A673 (cell line): ENCODE results near the gene TRAF3IP3. TPM values are rescaled to one million over a fixed set of nuclear protein-coding genes. Genes with fewer than 3 reads are reported as not detected.

Source experiments
- BruUV-seq: library from RNA; stranded (reverse); fragments of 400-500 nt; replicated peaks from 2 replicates; lab custom pipeline; 2021; lab: Mats Ljungman, UMichigan
- CTCF ChIA-PET: fragments of 300-600 bp; sonication (Branson Sonifier 250); formaldehyde crosslinking; loops from one replicate; lab custom pipeline; 2022; ENCODE audit warnings: antibody characterized with exemption; lab: Charles Lee
- POLR2A ChIA-PET: fragments of 300-600 bp; sonication (Branson Sonifier 250); formaldehyde crosslinking; loops from one replicate; lab custom pipeline; 2022; ENCODE audit warnings: antibody characterized with exemption; ENCODE audit not compliant: low non-redundant PET; lab: Charles Lee
- DNase-seq: peaks from one replicate; pipeline ENCODE4 v3.0.0-alpha.2; 2015; ENCODE audit warnings: low spot score
- H3K27ac ChIP-seq: fragments of 200-600 bp; sonication (generic); 2 replicates; pipeline ENCODE4 v1.5.1; 2016; ENCODE audit warnings: mixed run types, low read depth, mild to moderate bottlenecking, mixed read lengths, antibody characterized with exemption, low read length; ENCODE audit not compliant: poor library complexity, severe bottlenecking
- H3K27me3 ChIP-seq: fragments of 200-600 bp; sonication (generic); replicated peaks from 2 replicates; pipeline ENCODE4 v1.6.1; 2017; ENCODE audit warnings: mixed run types, low read depth, mild to moderate bottlenecking, mixed read lengths, antibody characterized with exemption, low read length; ENCODE audit not compliant: insufficient read depth, poor library complexity
- H3K36me3 ChIP-seq: fragments of 200-600 bp; sonication (generic); 2 replicates; pipeline ENCODE4 v1.6.1; 2016; ENCODE audit warnings: mixed run types, mild to moderate bottlenecking, mixed read lengths, antibody characterized with exemption, low read length; ENCODE audit not compliant: insufficient read depth, poor library complexity, severe bottlenecking
- H3K4me1 ChIP-seq: fragments of 200-600 bp; sonication (generic); 2 replicates; pipeline ENCODE4 v1.6.1; 2017; ENCODE audit warnings: mixed run types, mild to moderate bottlenecking, mixed read lengths, antibody characterized with exemption, low read length; ENCODE audit not compliant: insufficient read depth, poor library complexity, severe bottlenecking
- H3K4me3 ChIP-seq: fragments of 200-600 bp; sonication (generic); 2 replicates; pipeline ENCODE4 v1.5.1; 2016; ENCODE audit warnings: low read depth, mixed run types, mild to moderate bottlenecking, mixed read lengths, low read length; ENCODE audit not compliant: poor library complexity, severe bottlenecking
- H3K9me3 ChIP-seq: fragments of 200-600 bp; sonication (generic); 2 replicates; pipeline ENCODE4 v1.6.1; 2016; ENCODE audit warnings: mixed run types, low read depth, mild to moderate bottlenecking, mixed read lengths, antibody characterized with exemption, low read length; ENCODE audit not compliant: poor library complexity, severe bottlenecking
- EZH2 ChIP-seq: fragments of 200-600 bp; sonication (generic); IDR thresholded peaks from 2 replicates; pipeline ENCODE4 v1.6.1; 2017; ENCODE audit warnings: borderline replicate concordance, low read depth, mild to moderate bottlenecking, mixed read lengths, antibody characterized with exemption, low read length; ENCODE audit not compliant: poor library complexity, severe bottlenecking
- intact Hi-C: fragments of 100-400 bp; cut with micrococcal nuclease; formaldehyde crosslinking; loops from one replicate; pipeline ENCODE4 v1.10.0; 2022; ENCODE audit not compliant: unreplicated experiment
- total RNA-seq: library from RNA; stranded (reverse); gene quantifications from 2 replicates; pipeline ENCODE4 v1.2.3, GENCODE V29; 2021
- TF ChIP-seq, protein P1 (sequence below): fragments of 300-800, 200-600 bp; sonication (generic); conservative IDR thresholded peaks from 2 replicates; pipeline ENCODE4 v1.5.1; 2017; ENCODE audit warnings: low read depth, mild to moderate bottlenecking, antibody characterized with exemption, low read length, moderate library complexity, mixed read lengths

TRAF3IP3 gene
- total RNA-seq, 1 experiment from 2014 or later = 1.6 TPM

GRCh38 chr1:209720326-209720725 lies 35.5 kb upstream of the TRAF3IP3 start:
- intact Hi-C loops = no loop called here
- H3K27me3 ChIP-seq = no peaks in the 10 kb centered on the region
- ChIA-PET CTCF (interaction anchor here (0.6 kb wide), 1 partner anchor 590 kb away, joined by 11 read pairs; no protein-coding TSS in a partner anchor), POLR2A (no interaction called here)
- TF ChIP-seq EZH2 = no peak
- TF ChIP-seq, protein P1, sequence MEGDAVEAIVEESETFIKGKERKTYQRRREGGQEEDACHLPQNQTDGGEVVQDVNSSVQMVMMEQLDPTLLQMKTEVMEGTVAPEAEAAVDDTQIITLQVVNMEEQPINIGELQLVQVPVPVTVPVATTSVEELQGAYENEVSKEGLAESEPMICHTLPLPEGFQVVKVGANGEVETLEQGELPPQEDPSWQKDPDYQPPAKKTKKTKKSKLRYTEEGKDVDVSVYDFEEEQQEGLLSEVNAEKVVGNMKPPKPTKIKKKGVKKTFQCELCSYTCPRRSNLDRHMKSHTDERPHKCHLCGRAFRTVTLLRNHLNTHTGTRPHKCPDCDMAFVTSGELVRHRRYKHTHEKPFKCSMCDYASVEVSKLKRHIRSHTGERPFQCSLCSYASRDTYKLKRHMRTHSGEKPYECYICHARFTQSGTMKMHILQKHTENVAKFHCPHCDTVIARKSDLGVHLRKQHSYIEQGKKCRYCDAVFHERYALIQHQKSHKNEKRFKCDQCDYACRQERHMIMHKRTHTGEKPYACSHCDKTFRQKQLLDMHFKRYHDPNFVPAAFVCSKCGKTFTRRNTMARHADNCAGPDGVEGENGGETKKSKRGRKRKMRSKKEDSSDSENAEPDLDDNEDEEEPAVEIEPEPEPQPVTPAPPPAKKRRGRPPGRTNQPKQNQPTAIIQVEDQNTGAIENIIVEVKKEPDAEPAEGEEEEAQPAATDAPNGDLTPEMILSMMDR = no peak
- H3K4me1 ChIP-seq = peaks cover 4% of the 10 kb centered on the region
- no peak for DNase-seq
- no peak overlapping the region for H3K27ac ChIP-seq
- no peak overlapping the region for H3K4me3 ChIP-seq
- no TSS peak for BruUV-seq
- no peaks in the 10 kb centered on the region for H3K36me3 ChIP-seq
- no peaks in the 10 kb centered on the region for H3K9me3 ChIP-seq

DNA sequence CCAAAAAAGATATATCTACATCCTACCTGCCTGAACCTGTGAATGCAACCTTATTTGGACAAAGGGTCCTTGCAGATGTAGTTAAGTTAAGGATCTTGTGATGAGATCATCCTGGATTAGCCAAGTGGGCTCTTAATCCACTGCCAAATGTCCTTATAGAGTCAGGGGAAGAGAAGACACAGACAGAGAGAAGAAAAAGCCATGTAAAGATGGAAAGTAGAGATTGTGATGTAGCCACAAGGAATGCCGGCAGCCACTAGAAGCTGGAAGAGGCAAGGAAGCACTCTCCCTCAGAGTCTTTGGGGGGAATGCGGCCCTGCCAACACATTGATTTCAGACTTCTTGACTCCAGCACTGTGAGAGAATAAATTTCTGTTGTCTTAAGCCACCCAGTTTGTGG lies 35.0 kb upstream of the TRAF3IP3 start:
- POLR2A ChIA-PET = no interaction called here
- TF ChIP-seq, protein P1 = no peak
- TF ChIP-seq EZH2 = no peak
- CTCF ChIA-PET = interaction anchor here (0.6 kb wide), 1 partner anchor 137 kb away, joined by 10 read pairs; the partner anchor contains the start of gene CAMK1G
- no peak for DNase-seq
- Histone ChIP-seq H3K27ac (no peak overlapping the region), H3K36me3 (no peaks in the 10 kb centered on the region), H3K9me3 (no peaks in the 10 kb centered on the region), H3K4me1 (peaks cover 4% of the 10 kb centered on the region), H3K4me3 (no peak overlapping the region), H3K27me3 (no peaks in the 10 kb centered on the region)
- no TSS peak for BruUV-seq
- intact Hi-C loops = no loop called here

DNA sequence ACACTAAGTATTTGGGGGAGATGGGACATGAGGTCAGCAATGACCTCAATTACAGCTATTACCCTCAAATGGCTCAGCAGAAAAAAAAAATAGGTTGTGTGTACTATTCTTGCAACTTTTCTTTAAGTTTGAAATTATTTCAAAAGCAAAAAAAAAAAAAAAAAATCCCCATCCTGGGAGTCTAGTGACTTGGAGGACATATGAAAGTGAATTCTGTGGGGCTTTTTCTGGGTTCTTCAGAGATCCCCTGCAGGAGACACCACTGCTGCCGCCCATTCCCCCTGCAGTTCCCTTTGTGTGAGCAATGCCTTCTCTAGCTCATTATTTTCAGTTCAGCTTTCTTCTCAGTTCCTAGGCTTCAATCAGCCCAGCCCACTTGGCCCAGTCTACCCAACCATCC lies 34.5 kb upstream of the TRAF3IP3 start:
- DNase-seq = no peak
- no TSS peak for BruUV-seq
- Histone ChIP-seq H3K27ac (no peak overlapping the region), H3K4me3 (no peak overlapping the region), H3K4me1 (peaks cover 4% of the 10 kb centered on the region), H3K36me3 (no peaks in the 10 kb centered on the region), H3K27me3 (no peaks in the 10 kb centered on the region), H3K9me3 (no peaks in the 10 kb centered on the region)
- ChIA-PET POLR2A (no interaction called here), CTCF (interaction anchor here (0.6 kb wide), 1 partner anchor 138 kb away, joined by 10 read pairs; the partner anchor contains the start of gene CAMK1G)
- TF ChIP-seq, protein P1 = no peak
- TF ChIP-seq EZH2 = no peak
- intact Hi-C loops = no loop called here
